IPS-15b (cell line): ENCODE data around the gene CTRB1.

Source experiments
- H3K27me3 ChIP-seq: one replicate; pipeline ENCODE4 v1.6.1; 2013; ENCODE audit warnings: low read length; ENCODE audit not compliant: control insufficient read depth, insufficient read depth
- H3K36me3 ChIP-seq: one replicate; pipeline ENCODE4 v1.6.1; 2013; ENCODE audit warnings: low read length; ENCODE audit not compliant: control insufficient read depth, insufficient read depth
- H3K4me1 ChIP-seq: one replicate; pipeline ENCODE4 v1.6.1; 2013; ENCODE audit warnings: mild to moderate bottlenecking, low read length; ENCODE audit not compliant: control insufficient read depth, insufficient read depth
- H3K4me3 ChIP-seq: one replicate; pipeline ENCODE4 v1.5.1; 2013; ENCODE audit warnings: low read depth, low read length
- H3K9ac ChIP-seq: one replicate; pipeline ENCODE4 v1.6.1; 2013; ENCODE audit warnings: low read depth, mild to moderate bottlenecking, low read length
- H3K9me3 ChIP-seq: one replicate; pipeline ENCODE4 v1.6.1; 2013; ENCODE audit warnings: mild to moderate bottlenecking, low read length; ENCODE audit not compliant: control insufficient read depth, insufficient read depth

Gene CTRB1

DNA sequence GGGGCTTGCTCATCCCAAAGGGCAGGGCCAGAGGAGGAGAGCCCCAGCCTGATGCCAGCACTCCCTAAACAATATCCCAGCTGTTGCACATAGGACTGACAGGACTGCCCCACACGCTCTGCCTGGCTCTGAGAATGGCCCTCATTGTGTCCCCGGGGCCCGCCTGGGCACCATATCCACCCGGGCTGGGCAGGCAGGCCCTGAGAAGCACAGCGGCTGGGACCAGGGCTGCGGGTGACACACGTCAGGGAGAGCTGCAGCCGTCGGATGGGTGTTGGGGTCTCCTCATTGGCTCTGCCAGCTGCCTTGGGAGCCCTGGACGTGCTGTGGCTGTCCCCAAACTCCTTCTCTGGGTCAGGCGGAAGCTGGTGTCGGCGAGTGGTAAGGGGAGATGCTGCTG is 28.5 kb downstream of the CTRB1 start:
- Histone ChIP-seq H3K9ac (peak overlapping the region; percentile 24), H3K4me1 (peaks cover 8% of the 10 kb centered on the region)

GRCh38 chr16:75248142-75248535 is 29.4 kb downstream of the CTRB1 start:
- H3K27me3 ChIP-seq: no peaks in the 10 kb centered on the region
- H3K9ac ChIP-seq: no peak overlapping the region
- H3K4me3 ChIP-seq: no peak overlapping the region
- peaks cover 13% of the 10 kb centered on the region for H3K36me3 ChIP-seq
- no peaks in the 10 kb centered on the region for H3K9me3 ChIP-seq
- peaks cover 17% of the 10 kb centered on the region for H3K4me1 ChIP-seq

More for the DNA sequence above, 28.5 kb downstream of the CTRB1 start:
- no peaks in the 10 kb centered on the region for H3K27me3 ChIP-seq
- H3K4me3 ChIP-seq: no peak overlapping the region
- no peaks in the 10 kb centered on the region for H3K9me3 ChIP-seq
- H3K36me3 ChIP-seq: peaks cover 17% of the 10 kb centered on the region

DNA sequence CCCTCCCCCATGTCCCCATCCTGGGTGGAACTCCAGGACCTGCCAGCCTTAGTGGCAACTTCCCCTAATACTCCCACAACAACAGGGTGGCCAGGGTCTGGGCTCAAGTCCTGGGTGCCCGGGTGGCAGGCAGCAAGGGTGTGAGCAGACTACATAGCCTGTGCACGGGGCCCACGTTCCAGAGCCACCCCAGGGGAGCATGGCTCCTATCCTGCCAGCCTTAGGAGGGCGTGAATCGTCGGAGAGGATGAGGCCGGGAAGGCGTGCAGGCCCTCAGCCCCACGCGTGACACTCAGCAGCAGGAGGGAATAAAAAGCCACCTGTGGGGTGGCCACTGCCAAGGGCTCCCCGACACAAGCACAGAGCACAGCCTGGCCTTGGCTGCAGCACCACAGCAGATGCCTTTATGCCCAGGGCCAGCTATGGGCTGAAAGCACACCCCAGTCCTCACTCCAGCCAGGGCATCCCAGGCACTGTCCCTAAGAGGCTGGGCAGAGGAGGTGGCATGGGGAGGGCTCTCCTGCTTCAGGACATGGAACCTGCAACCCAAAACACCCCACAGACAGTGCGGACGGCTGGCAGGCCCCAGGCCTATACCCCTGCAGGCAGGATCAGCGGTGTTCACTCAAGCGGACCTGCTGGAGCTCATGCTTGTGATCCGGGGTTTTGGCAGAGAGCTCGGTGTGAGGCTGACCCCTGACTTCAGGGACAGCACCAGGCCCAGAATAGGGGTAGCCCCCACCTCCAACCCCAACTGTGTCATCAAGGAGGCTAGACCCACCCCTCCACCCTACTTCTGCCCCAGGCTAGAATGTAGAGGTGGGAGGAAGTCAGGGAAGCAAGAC is 30.0 kb downstream of the CTRB1 start:
- no peaks in the 10 kb centered on the region for H3K27me3 ChIP-seq
- no peak overlapping the region for H3K4me3 ChIP-seq
- H3K4me1 ChIP-seq: peaks cover 20% of the 10 kb centered on the region
- peaks cover 12% of the 10 kb centered on the region for H3K36me3 ChIP-seq
- H3K9me3 ChIP-seq: no peaks in the 10 kb centered on the region
- H3K9ac ChIP-seq: no peak overlapping the region

- Histone ChIP-seq H3K36me3 (peaks cover 6% of the 10 kb centered on the region), H3K9ac (no peak overlapping the region), H3K27me3 (no peaks in the 10 kb centered on the region), H3K4me1 (peaks cover 22% of the 10 kb centered on the region), H3K9me3 (no peaks in the 10 kb centered on the region), H3K4me3 (no peak overlapping the region)
Observed at GRCh38 chr16:75249441-75249840, 30.7 kb downstream of the CTRB1 start.

DNA sequence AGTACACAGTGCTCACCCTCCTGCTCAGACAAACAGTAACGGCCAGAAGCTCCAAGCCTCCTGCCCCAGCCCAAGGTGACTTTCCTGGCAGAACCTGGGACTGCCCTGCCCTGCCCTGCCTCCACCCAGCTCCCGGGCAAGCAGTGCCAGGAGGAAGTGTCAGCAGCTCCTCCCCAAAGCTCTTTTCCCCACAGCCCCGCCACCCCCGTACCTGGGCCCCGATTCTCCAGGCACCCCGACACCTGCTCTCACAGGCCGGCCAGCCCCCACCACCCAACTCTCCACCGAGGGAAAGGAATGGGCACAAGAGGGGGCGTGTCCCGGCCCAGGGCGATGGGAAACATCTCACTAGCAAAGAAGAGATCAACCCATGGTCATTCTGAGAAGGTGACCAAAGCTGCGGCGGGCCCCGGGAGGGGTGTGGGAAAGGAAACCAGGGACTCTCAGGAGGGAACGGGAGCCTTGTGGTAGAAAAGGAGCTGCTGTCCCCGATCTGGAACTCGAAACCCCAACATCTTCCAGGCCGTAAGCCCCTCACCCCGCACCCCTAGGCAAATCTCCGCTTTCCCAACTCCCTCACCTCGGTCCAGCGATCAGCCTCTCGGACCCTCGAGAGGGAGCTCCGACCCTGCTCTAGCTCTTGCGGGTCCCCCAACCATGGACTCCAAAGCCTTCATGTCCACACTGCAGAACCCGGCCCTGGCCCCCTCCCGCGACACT is 31.5 kb downstream of the CTRB1 start:
- Histone ChIP-seq H3K4me1 (peaks cover 28% of the 10 kb centered on the region), H3K36me3 (peaks cover 6% of the 10 kb centered on the region), H3K4me3 (peak overlapping the region; percentile 87), H3K9me3 (no peaks in the 10 kb centered on the region), H3K9ac (peak overlapping the region; percentile 73), H3K27me3 (no peaks in the 10 kb centered on the region)

DNA sequence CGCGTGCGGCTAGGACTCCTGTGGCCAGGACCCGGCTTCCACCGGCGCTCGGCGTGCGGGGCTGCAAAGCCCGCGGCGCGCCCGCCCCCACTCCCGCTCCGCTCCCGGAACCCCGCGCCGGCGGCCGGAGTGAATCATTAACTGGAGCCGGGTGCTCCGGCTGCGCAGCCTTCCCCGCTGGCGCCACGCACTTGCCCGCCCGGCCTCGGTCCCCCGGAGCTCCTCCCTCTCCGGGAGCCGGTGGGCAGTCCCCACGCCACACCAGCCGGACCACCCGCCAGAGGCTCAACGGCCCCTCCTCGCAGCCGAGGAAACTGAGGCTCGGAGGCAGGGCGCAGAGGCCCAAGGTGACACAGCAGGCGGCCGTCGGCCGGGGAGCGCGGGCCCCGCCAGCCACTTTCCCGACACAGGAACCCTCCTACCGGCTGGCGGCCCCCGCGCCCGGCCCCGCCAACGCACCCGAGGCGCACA is 32.1 kb downstream of the CTRB1 start:
- H3K9ac ChIP-seq: peak overlapping the region; percentile 73
- no peaks in the 10 kb centered on the region for H3K9me3 ChIP-seq
- no peaks in the 10 kb centered on the region for H3K27me3 ChIP-seq
- peaks cover 28% of the 10 kb centered on the region for H3K4me1 ChIP-seq
- H3K4me3 ChIP-seq: peak overlapping the region; percentile 87
- peaks cover 6% of the 10 kb centered on the region for H3K36me3 ChIP-seq

DNA sequence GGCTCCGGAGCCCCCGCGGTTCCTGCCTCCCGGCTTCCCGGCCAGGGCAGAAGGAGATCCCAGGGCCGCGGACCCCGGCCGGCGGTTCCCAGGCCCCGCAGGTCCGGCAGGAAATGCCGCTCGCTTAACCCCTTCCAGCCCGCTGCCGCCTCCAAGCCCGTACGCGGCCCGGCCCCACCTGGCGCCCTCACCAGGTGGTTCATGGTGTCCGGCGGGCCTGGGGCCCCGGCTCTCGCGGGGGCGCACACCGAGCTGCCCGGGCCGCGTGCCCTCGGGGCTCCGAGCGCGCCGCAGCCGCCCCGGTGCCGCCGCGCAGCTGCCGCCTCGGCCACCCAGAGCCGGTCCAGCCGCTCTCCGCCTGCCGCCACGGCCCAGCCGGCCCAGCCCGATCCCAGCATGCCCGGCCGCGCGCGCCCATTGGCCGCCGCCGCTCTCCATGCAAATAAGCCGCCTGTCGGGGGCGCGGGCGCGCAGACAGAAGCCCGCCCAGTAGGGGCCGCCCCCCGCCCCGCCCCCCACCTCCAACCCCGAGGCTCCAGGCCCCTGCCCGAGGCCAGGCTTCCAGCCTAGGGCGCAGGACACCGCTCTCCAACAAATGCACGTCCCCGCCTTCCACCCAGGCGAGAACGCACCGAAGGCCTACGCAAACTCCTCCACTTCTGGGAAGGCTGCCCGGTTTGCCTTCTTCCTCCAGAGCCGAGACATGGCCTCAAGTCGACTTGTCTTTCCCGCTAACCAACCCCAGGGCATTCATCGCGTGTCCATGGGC is 32.7 kb downstream of the CTRB1 start, which contains the start of gene BCAR1:
Gene BCAR1, minus strand, starts transcription at position 345 of the 769 bp plus-strand sequence. Its CDS starts 142 bp downstream, at position 203.
- Histone ChIP-seq H3K9me3 (no peaks in the 10 kb centered on the region), H3K4me1 (peaks cover 28% of the 10 kb centered on the region), H3K9ac (peak within 1 kb of the TSS; percentile 73), H3K27me3 (no peaks in the 10 kb centered on the region), H3K36me3 (peaks cover 6% of the 10 kb centered on the region), H3K4me3 (peak within 1 kb of the TSS; percentile 87)

GRCh38 chr16:75252049-75252864 is 33.5 kb downstream of the CTRB1 start:
- H3K9me3 ChIP-seq: no peaks in the 10 kb centered on the region
- peak overlapping the region; percentile 65 for H3K9ac ChIP-seq
- peaks cover 33% of the 10 kb centered on the region for H3K4me1 ChIP-seq
- peak overlapping the region; percentile 59 for H3K4me3 ChIP-seq
- H3K36me3 ChIP-seq: peaks cover 6% of the 10 kb centered on the region
- no peaks in the 10 kb centered on the region for H3K27me3 ChIP-seq

DNA sequence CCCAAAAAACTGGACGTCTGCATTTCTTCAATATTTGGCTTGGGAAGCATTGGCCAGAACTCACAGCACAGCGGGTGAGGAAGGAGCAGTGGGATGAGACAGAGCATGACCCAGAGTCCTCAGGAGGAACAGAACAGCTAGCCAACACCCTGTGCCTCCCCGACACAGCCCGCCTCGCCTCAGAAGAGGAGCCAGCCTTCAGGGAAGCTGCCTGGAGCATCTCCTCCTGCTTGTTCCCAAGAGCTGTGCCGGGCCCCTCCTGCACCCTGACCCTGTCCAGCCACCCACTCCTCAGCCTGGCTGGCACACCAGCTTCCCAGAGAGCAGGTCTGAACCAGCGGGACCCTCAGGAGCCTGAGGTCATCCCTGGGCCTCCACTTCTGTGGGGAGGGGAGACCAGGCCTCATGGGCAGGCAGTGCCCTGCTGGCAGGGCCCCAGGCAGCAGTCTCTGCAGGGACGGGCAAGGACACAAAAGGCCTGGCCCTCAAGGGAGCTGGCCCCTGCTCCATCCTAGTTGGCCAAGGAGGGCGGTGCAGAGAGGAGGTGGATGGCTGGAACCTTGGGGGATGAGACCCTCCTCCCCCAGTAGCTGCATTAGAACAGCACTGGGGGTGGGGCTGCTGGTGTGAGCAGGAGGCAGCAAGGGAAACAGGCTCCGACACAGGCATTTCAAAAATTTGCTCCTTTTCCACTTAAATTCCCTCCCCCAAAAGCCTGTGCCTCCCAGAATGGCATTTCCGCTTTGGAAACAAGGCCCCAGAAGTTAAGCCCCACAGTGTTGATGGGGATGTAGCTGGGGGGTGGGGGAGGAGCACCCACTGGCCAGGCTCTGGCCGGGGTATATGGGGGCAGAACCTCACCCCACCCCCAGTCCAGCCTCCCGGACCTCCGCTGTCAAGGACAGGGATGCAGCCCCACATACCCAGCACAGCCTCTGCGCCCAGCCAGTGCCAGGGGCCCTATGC is 34.4 kb downstream of the CTRB1 start:
- Histone ChIP-seq H3K4me1 (peaks cover 33% of the 10 kb centered on the region), H3K9ac (peak overlapping the region; percentile 65), H3K36me3 (peaks cover 2% of the 10 kb centered on the region), H3K27me3 (no peaks in the 10 kb centered on the region), H3K4me3 (peak overlapping the region; percentile 18), H3K9me3 (no peaks in the 10 kb centered on the region)

DNA sequence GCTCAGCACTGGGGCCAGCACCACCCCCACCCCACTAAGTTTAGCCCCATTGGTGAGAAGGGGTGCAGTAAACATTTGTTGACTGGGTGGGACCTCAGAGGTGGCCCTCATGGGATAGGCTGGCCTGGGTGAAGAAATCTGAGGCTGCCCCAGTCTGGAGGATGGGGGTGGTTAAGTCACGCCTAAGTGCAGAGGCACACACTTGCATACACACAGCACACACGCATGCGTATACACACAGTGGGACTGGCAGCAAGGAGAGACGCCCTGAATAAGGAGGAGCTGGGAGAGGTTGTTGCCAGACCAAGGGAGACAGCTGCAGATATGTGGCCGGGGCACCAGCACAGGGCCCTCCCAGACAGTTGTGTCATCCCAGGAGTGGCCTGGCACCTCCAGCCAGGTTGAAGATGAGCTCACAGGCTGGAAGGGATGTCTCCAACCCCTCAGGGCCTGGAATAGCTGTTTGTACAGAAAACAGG is 35.6 kb downstream of the CTRB1 start:
- no peaks in the 10 kb centered on the region for H3K9me3 ChIP-seq
- no peaks in the 10 kb centered on the region for H3K27me3 ChIP-seq
- H3K36me3 ChIP-seq: peaks cover 2% of the 10 kb centered on the region
- peaks cover 35% of the 10 kb centered on the region for H3K4me1 ChIP-seq
- H3K9ac ChIP-seq: peak overlapping the region; percentile 40
- no peak overlapping the region for H3K4me3 ChIP-seq
